Common myeloid progenitor, CD34-positive (primary cell): Measurements from ENCODE around the gene KIRREL3.

Source experiments
- CTCF ChIA-PET: fragments of 350-600 bp; sonication (Branson Sonifier 250); formaldehyde crosslinking; loops from one replicate; lab custom pipeline; 2021; ENCODE audit warnings: antibody characterized with exemption; lab: Charles Lee
- POLR2A ChIA-PET: fragments of 350-600 bp; sonication (Branson Sonifier 250); formaldehyde crosslinking; loops from one replicate; lab custom pipeline; 2021; ENCODE audit warnings: antibody characterized with exemption; lab: Charles Lee
- DNase-seq, 3 donors: peaks; one replicate each; pipeline versions ENCODE4 v3.0.0 to v3.0.0-alpha.2; 2013
- H3K27ac ChIP-seq, 2 experiments: 1 replicate in 1 of 2; 2 replicates in 1 of 2; pipeline ENCODE4 v1.7.0; 2013; ENCODE audit warnings: inconsistent platforms in 2 of 2, low read length in 2 of 2, mild to moderate bottlenecking in 2 of 2, low read depth in 1 of 2, moderate library complexity in 1 of 2; ENCODE audit not compliant: severe bottlenecking in 2 of 2, insufficient read depth in 1 of 2, poor library complexity in 1 of 2
- H3K27me3 ChIP-seq, 5 experiments: replicated peaks in 2 of 5; 1 replicate in 3 of 5; 2 replicates in 2 of 5; pipeline versions ENCODE4 v1.6.1 to v1.7.0; 2013; ENCODE audit warnings: low read length in 4 of 5, mild to moderate bottlenecking in 2 of 5, moderate library complexity in 2 of 5, inconsistent platforms in 1 of 5; ENCODE audit not compliant: insufficient read depth in 5 of 5, control insufficient read depth in 4 of 5
- H3K36me3 ChIP-seq, 4 experiments: 1 replicate in 2 of 4; 2 replicates in 2 of 4; pipeline versions ENCODE4 v1.6.1 to v1.7.0; 2013; ENCODE audit warnings: low read length in 3 of 4, control low read depth in 1 of 4, mild to moderate bottlenecking in 1 of 4; ENCODE audit not compliant: control insufficient read depth in 4 of 4, insufficient read depth in 4 of 4
- H3K4me1 ChIP-seq, 4 experiments: 1 replicate in 3 of 4; 2 replicates in 1 of 4; pipeline versions ENCODE4 v1.6.1 to v1.7.1; 2013; ENCODE audit warnings: low read length in 3 of 4, mild to moderate bottlenecking in 3 of 4, control low read depth in 1 of 4, inconsistent platforms in 1 of 4, moderate library complexity in 1 of 4; ENCODE audit not compliant: control insufficient read depth in 4 of 4, insufficient read depth in 4 of 4; ENCODE audit errors: control extremely low read depth in 1 of 4
- H3K4me3 ChIP-seq, 7 experiments: 1 replicate in 4 of 7; 2 replicates in 3 of 7; pipeline versions ENCODE4 v1.5.1 to v1.7.0; 2013; ENCODE audit warnings: mild to moderate bottlenecking in 7 of 7, low read length in 6 of 7, moderate library complexity in 6 of 7, inconsistent platforms in 2 of 7, low read depth in 2 of 7, control low read depth in 1 of 7; ENCODE audit not compliant: insufficient read depth in 4 of 7, control insufficient read depth in 1 of 7; ENCODE audit errors: extremely low read depth in 1 of 7
- H3K9me3 ChIP-seq, 5 experiments: 1 replicate in 4 of 5; 2 replicates in 1 of 5; pipeline versions ENCODE4 v1.6.1 to v1.7.1; 2013; ENCODE audit warnings: low read length in 4 of 5, mild to moderate bottlenecking in 2 of 5, inconsistent platforms in 1 of 5, low read depth in 1 of 5, moderate library complexity in 1 of 5; ENCODE audit not compliant: control insufficient read depth in 4 of 5, insufficient read depth in 2 of 5; ENCODE audit errors: control extremely low read depth in 1 of 5
- WGBS: methylation state at CpG from one replicate; pipeline ENCODE4 v1.1.5; 2013; ENCODE audit not compliant: insufficient coverage; 5-methylcytosine and 5-hydroxymethylcytosine counted together

The KIRREL3 gene

GRCh38 chr11:126891556-126892217 is 108.9 kb downstream of the KIRREL3 start:
- ChIA-PET CTCF (no interaction called here), POLR2A (no interaction called here)
- H3K27me3 ChIP-seq: peaks cover 0 to 7% (median 0%) of the 10 kb centered on the region in 5 experiments
- peaks cover 0 to 7% (median 3%) of the 10 kb centered on the region in 4 experiments for H3K4me1 ChIP-seq
- 86% methylated on average over 4 of the region's 4 CpGs for WGBS
- H3K4me3 ChIP-seq: no peak overlapping the region
- peaks cover 0 to 10% (median 3%) of the 10 kb centered on the region in 5 experiments for H3K9me3 ChIP-seq
- H3K36me3 ChIP-seq: no peaks in the 10 kb centered on the region
- H3K27ac ChIP-seq: no peak overlapping the region
- no peak for DNase-seq

- Histone ChIP-seq H3K4me3 (no peak overlapping the region), H3K36me3 (no peaks in the 10 kb centered on the region), H3K27ac (no peak overlapping the region), H3K27me3 (peaks cover 0 to 9% (median 0%) of the 10 kb centered on the region in 5 experiments), H3K4me1 (peaks cover 0 to 7% (median 3%) of the 10 kb centered on the region in 4 experiments), H3K9me3 (peaks cover 0 to 2% (median 0%) of the 10 kb centered on the region in 5 experiments)
- 92% methylated on average over 5 of the region's 7 CpGs for WGBS
- ChIA-PET CTCF (no interaction called here), POLR2A (no interaction called here)
- DNase-seq: no peak
Measured at GRCh38 chr11:126890561-126890960, 110.0 kb downstream of the KIRREL3 start.

GRCh38 chr11:126888115-126888712 is 112.4 kb downstream of the KIRREL3 start:
- CTCF ChIA-PET: no interaction called here
- H3K4me3 ChIP-seq: no peak overlapping the region
- no peaks in the 10 kb centered on the region for H3K4me1 ChIP-seq
- H3K36me3 ChIP-seq: no peaks in the 10 kb centered on the region
- DNase-seq: no peak
- POLR2A ChIA-PET: no interaction called here
- H3K9me3 ChIP-seq: no peaks in the 10 kb centered on the region
- 68% methylated on average over 3 of the region's 7 CpGs for WGBS
- H3K27ac ChIP-seq: no peak overlapping the region
- peaks cover 0 to 9% (median 0%) of the 10 kb centered on the region in 5 experiments for H3K27me3 ChIP-seq

GRCh38 chr11:126886636-126887035 is 113.9 kb downstream of the KIRREL3 start:
- POLR2A ChIA-PET: no interaction called here
- H3K4me3 ChIP-seq: no peak overlapping the region

DNA sequence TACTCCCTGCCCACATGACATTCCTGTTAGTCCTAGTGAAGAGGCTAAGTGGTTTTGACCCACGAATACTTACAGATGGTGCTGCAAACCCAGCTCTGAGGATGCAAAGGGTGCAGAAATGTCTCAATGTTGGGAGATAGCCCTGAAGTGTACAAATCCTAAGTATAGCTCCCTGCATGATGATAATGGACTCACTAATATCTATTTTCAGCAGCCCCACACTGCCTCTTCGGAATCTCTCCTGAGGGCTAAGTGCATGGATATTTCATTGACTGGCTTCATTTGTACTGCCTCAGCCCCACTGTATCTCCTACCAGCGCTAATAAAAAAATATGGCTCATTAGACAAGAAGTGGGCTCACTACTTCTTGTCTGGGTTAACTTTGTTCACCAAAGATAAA is 114.5 kb downstream of the KIRREL3 start:
- ChIA-PET POLR2A (no interaction called here), CTCF (no interaction called here)
- H3K9me3 ChIP-seq: no peaks in the 10 kb centered on the region
- H3K36me3 ChIP-seq: no peaks in the 10 kb centered on the region
- no peaks in the 10 kb centered on the region for H3K4me1 ChIP-seq
- H3K4me3 ChIP-seq: no peak overlapping the region
- WGBS: 95% methylated on average over 3 of the region's 3 CpGs
- no peak overlapping the region for H3K27ac ChIP-seq
- peaks cover 0 to 7% (median 0%) of the 10 kb centered on the region in 5 experiments for H3K27me3 ChIP-seq
- DNase-seq: no peak

More at GRCh38 chr11:126886636-126887035, 113.9 kb downstream of the KIRREL3 start:
- H3K27ac ChIP-seq: no peak overlapping the region
- H3K4me1 ChIP-seq: no peaks in the 10 kb centered on the region
- 83% methylated on average over 1 of the region's 1 CpG for WGBS
- CTCF ChIA-PET: no interaction called here
- no peaks in the 10 kb centered on the region for H3K9me3 ChIP-seq
- DNase-seq: no peak
- peaks cover 0 to 9% (median 0%) of the 10 kb centered on the region in 5 experiments for H3K27me3 ChIP-seq
- H3K36me3 ChIP-seq: no peaks in the 10 kb centered on the region

DNA sequence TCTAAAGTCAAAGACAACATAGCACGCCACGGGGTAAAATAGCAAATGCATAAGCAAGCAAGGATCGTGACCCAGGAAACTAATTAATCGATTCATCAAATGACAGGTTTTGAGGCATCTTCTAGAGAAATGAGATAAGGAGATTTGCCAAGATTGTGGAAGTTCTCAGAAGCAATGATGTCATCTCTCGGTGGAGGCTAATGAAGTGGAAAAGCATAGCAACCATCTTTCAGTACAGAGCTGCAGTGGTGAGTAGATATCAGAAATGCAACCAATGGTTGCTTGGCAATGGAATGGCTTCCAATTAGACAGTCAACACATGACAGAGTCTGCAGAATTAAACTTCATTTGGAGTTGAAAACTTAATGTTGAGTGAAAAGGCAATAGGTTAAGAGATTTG is 116.0 kb downstream of the KIRREL3 start:
- Histone ChIP-seq H3K4me3 (no peak overlapping the region), H3K4me1 (no peaks in the 10 kb centered on the region), H3K27ac (no peak overlapping the region), H3K36me3 (no peaks in the 10 kb centered on the region), H3K27me3 (peaks cover 0 to 10% (median 0%) of the 10 kb centered on the region in 5 experiments), H3K9me3 (no peaks in the 10 kb centered on the region)
- DNase-seq: no peak
- ChIA-PET POLR2A (no interaction called here), CTCF (no interaction called here)
- WGBS: 98% methylated on average over 5 of the region's 5 CpGs

GRCh38 chr11:126884192-126884591 is 116.4 kb downstream of the KIRREL3 start:
- DNase-seq: no peak
- no peaks in the 10 kb centered on the region for H3K36me3 ChIP-seq
- no peaks in the 10 kb centered on the region for H3K9me3 ChIP-seq
- POLR2A ChIA-PET: no interaction called here
- no peak overlapping the region for H3K27ac ChIP-seq
- H3K4me1 ChIP-seq: no peaks in the 10 kb centered on the region
- WGBS: 95% methylated on average over 4 of the region's 4 CpGs
- H3K27me3 ChIP-seq: peaks cover 0 to 14% (median 0%) of the 10 kb centered on the region in 5 experiments
- CTCF ChIA-PET: no interaction called here
- H3K4me3 ChIP-seq: no peak overlapping the region
